Liver (tissue), 3 donors: ENCODE measurements around the gene RAB11FIP5.

Source experiments
- FOXA1 ChIP-seq: IDR thresholded peaks from 2 replicates; pipeline ENCODE4 v1.6.1; 2016; ENCODE audit warnings: antibody characterized with exemption
- GABPA ChIP-seq, 2 donors: IDR thresholded peaks in 1 of 2; conservative IDR thresholded peaks in 1 of 2; 2 replicates each; pipeline ENCODE4 v1.6.1; 2016; ENCODE audit warnings: antibody characterized with exemption in 2 of 2, mild to moderate bottlenecking in 1 of 2, moderate library complexity in 1 of 2
- RAD21 ChIP-seq, 2 donors: IDR thresholded peaks; 2 replicates each; pipeline ENCODE4 v1.6.1; 2016; ENCODE audit warnings: antibody characterized with exemption in 2 of 2, mild to moderate bottlenecking in 2 of 2
- SP1 ChIP-seq: IDR thresholded peaks from 2 replicates; pipeline ENCODE4 v1.6.1; 2018; ENCODE audit warnings: antibody characterized with exemption, mild to moderate bottlenecking
- TAF1 ChIP-seq: conservative IDR thresholded peaks from 2 replicates; pipeline ENCODE4 v1.6.1; 2016; ENCODE audit warnings: antibody characterized with exemption, mild to moderate bottlenecking
- TF ChIP-seq, protein P1 (sequence below): fragments of 150-350 bp; IDR thresholded peaks from 2 replicates; pipeline ENCODE4 v1.5.1; 2017; ENCODE audit warnings: improper control_type of control experiment, low read depth, low read length; ENCODE audit not compliant: missing input control
- TF ChIP-seq, protein P2 (sequence below): IDR thresholded peaks from 2 replicates; pipeline ENCODE4 v1.6.1; 2016; ENCODE audit warnings: antibody characterized with exemption, mild to moderate bottlenecking
- TF ChIP-seq, protein P3 (sequence below): IDR thresholded peaks from 2 replicates; pipeline ENCODE4 v1.6.1; 2016; ENCODE audit warnings: antibody characterized with exemption
- TF ChIP-seq, protein P4 (sequence below): IDR thresholded peaks from 2 replicates; pipeline ENCODE4 v1.6.1; 2016; ENCODE audit warnings: antibody characterized with exemption
- donor health status: healthy.
- donor health status: healthy.

DNA sequence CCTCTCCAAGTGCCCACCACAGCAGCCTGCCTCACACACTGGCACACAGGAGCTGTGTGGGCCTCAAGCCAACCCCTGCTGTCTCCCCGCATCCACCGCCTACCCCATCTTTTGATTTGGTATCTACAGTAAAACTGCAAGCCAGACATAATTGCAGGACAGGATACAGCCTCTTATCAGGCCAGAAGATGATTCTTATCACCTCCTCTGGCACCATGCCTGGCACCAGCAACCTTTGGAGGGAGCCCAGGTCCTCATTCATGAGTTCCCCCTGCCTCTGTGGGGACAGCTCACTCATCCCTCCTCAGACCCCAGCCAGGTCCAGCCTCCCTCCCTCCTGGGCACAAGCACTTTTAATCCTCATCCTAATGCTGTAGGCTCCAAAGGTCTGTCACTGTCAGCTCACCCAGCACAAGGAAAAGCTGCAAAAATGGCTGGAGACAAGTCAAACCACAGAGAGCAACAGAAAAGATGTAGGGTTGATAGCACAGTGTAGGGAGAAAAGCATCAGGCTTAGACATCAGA is 9.7 kb downstream of the RAB11FIP5 start:
- TF ChIP-seq, protein P1, sequence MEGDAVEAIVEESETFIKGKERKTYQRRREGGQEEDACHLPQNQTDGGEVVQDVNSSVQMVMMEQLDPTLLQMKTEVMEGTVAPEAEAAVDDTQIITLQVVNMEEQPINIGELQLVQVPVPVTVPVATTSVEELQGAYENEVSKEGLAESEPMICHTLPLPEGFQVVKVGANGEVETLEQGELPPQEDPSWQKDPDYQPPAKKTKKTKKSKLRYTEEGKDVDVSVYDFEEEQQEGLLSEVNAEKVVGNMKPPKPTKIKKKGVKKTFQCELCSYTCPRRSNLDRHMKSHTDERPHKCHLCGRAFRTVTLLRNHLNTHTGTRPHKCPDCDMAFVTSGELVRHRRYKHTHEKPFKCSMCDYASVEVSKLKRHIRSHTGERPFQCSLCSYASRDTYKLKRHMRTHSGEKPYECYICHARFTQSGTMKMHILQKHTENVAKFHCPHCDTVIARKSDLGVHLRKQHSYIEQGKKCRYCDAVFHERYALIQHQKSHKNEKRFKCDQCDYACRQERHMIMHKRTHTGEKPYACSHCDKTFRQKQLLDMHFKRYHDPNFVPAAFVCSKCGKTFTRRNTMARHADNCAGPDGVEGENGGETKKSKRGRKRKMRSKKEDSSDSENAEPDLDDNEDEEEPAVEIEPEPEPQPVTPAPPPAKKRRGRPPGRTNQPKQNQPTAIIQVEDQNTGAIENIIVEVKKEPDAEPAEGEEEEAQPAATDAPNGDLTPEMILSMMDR, result no peak
- TF ChIP-seq SP1, result no peak
- TF ChIP-seq, protein P2, sequence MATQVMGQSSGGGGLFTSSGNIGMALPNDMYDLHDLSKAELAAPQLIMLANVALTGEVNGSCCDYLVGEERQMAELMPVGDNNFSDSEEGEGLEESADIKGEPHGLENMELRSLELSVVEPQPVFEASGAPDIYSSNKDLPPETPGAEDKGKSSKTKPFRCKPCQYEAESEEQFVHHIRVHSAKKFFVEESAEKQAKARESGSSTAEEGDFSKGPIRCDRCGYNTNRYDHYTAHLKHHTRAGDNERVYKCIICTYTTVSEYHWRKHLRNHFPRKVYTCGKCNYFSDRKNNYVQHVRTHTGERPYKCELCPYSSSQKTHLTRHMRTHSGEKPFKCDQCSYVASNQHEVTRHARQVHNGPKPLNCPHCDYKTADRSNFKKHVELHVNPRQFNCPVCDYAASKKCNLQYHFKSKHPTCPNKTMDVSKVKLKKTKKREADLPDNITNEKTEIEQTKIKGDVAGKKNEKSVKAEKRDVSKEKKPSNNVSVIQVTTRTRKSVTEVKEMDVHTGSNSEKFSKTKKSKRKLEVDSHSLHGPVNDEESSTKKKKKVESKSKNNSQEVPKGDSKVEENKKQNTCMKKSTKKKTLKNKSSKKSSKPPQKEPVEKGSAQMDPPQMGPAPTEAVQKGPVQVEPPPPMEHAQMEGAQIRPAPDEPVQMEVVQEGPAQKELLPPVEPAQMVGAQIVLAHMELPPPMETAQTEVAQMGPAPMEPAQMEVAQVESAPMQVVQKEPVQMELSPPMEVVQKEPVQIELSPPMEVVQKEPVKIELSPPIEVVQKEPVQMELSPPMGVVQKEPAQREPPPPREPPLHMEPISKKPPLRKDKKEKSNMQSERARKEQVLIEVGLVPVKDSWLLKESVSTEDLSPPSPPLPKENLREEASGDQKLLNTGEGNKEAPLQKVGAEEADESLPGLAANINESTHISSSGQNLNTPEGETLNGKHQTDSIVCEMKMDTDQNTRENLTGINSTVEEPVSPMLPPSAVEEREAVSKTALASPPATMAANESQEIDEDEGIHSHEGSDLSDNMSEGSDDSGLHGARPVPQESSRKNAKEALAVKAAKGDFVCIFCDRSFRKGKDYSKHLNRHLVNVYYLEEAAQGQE, result no peak
- TF ChIP-seq, protein P3, sequence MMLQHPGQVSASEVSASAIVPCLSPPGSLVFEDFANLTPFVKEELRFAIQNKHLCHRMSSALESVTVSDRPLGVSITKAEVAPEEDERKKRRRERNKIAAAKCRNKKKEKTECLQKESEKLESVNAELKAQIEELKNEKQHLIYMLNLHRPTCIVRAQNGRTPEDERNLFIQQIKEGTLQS, result no peak
- TF ChIP-seq TAF1, result no peak
- TF ChIP-seq GABPA (IDR thresholded peaks at IDR 0.05 in 1 of 2, conservative IDR thresholded peaks at IDR 0.05 in 1 of 2), result no peak
- no peak for TF ChIP-seq FOXA1
- TF ChIP-seq, protein P4, sequence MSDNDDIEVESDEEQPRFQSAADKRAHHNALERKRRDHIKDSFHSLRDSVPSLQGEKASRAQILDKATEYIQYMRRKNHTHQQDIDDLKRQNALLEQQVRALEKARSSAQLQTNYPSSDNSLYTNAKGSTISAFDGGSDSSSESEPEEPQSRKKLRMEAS, result no peak
- no peak for TF ChIP-seq RAD21 (IDR thresholded peaks at IDR 0.05)
